HEK293 (cell line): ENCODE measurements around the gene STX4.

ENCODE experiments used
- CTCF ChIA-PET: fragments of 350-600 bp; formaldehyde crosslinking; extraction: SDS; loops from one replicate; lab custom pipeline; 2021; ENCODE audit warnings: antibody characterized with exemption; lab: Yijun Ruan, JAX
- POLR2A ChIA-PET: fragments of 300-600 bp; formaldehyde crosslinking; extraction: SDS; loops from one replicate; lab custom pipeline; 2020; ENCODE audit warnings: antibody characterized with exemption, inconsistent platforms; lab: Yijun Ruan, JAX
- H3K27ac ChIP-seq: fragments of 200-500 bp; sonication (Bioruptor generic); 2 replicates; pipeline ENCODE4 v1.5.1; 2014; ENCODE audit warnings: low read depth, low read length, control low read depth, inconsistent platforms; ENCODE audit errors: extremely low read depth
- H3K36me3 ChIP-seq, 2 experiments: fragments of 200-500 bp in 1 of 2; sonication (Bioruptor generic) in 1 of 2; 1 replicate in 1 of 2; 2 replicates in 1 of 2; pipeline ENCODE4 v1.5.1; 2014 to 2017; ENCODE audit warnings: inconsistent platforms in 2 of 2, low read length in 2 of 2; ENCODE audit not compliant: control insufficient read depth in 2 of 2, insufficient read depth in 1 of 2
- H3K4me1 ChIP-seq: fragments of 200-500 bp; sonication (Bioruptor generic); 2 replicates; pipeline ENCODE4 v1.5.1; 2014; ENCODE audit warnings: mild to moderate bottlenecking, low read length, inconsistent platforms; ENCODE audit not compliant: control insufficient read depth, insufficient read depth
- H3K4me3 ChIP-seq: 2 replicates; pipeline ENCODE4 v1.5.1; 2011; ENCODE audit warnings: low read depth, mild to moderate bottlenecking, control low read depth, low read length, moderate library complexity
- H3K9me3 ChIP-seq: fragments of 200-500 bp; sonication (Bioruptor generic); 2 replicates; pipeline ENCODE4 v1.5.1; 2014; ENCODE audit warnings: low read depth, low read length, inconsistent platforms; ENCODE audit not compliant: control insufficient read depth, insufficient read depth
- MYNN ChIP-seq: fragments of 450-650 bp; formaldehyde crosslinking; IDR thresholded peaks from 2 replicates; pipeline ENCODE4 v1.5.1; 2016; ENCODE audit warnings: missing biosample characterization, missing genetic modification characterization, borderline replicate concordance
- REST ChIP-seq: fragments of 450-650 bp; formaldehyde crosslinking; IDR thresholded peaks from 2 replicates; pipeline ENCODE4 v1.5.1; 2016; ENCODE audit warnings: missing biosample characterization, missing genetic modification characterization
- ZBTB17 ChIP-seq: fragments of 450-650 bp; formaldehyde crosslinking; IDR thresholded peaks from 2 replicates; pipeline ENCODE4 v1.5.1; 2016; ENCODE audit warnings: missing biosample characterization, missing genetic modification characterization
- ZEB2 ChIP-seq: fragments of 450-650 bp; formaldehyde crosslinking; IDR thresholded peaks from 2 replicates; pipeline ENCODE4 v1.5.1; 2016; ENCODE audit warnings: missing biosample characterization, missing genetic modification characterization
- ZFP37 ChIP-seq: fragments of 450-650 bp; formaldehyde crosslinking; IDR thresholded peaks from 2 replicates; pipeline ENCODE4 v1.5.1; 2016; ENCODE audit warnings: missing biosample characterization, missing genetic modification characterization
- ZFP41 ChIP-seq: fragments of 450-650 bp; formaldehyde crosslinking; IDR thresholded peaks from 2 replicates; pipeline ENCODE4 v1.5.1; 2016; ENCODE audit warnings: missing biosample characterization, missing genetic modification characterization, borderline replicate concordance
- ZIC2 ChIP-seq: fragments of 450-650 bp; formaldehyde crosslinking; IDR thresholded peaks from 2 replicates; pipeline ENCODE4 v1.5.1; 2016; ENCODE audit warnings: missing biosample characterization, missing genetic modification characterization
- ZNF302 ChIP-seq: fragments of 450-650 bp; formaldehyde crosslinking; IDR thresholded peaks from 2 replicates; pipeline ENCODE4 v1.5.1; 2016; ENCODE audit warnings: missing biosample characterization, missing genetic modification characterization, low read depth
- ZNF350 ChIP-seq: fragments of 450-650 bp; formaldehyde crosslinking; IDR thresholded peaks from 2 replicates; pipeline ENCODE4 v1.5.0; 2017; ENCODE audit warnings: missing biosample characterization, mild to moderate bottlenecking, missing genetic modification characterization
- ZNF366 ChIP-seq: fragments of 450-650 bp; formaldehyde crosslinking; conservative IDR thresholded peaks from 2 replicates; pipeline ENCODE4 v1.5.1; 2016; ENCODE audit warnings: missing biosample characterization, missing genetic modification characterization
- ZNF394 ChIP-seq: fragments of 450-650 bp; formaldehyde crosslinking; IDR thresholded peaks from 2 replicates; pipeline ENCODE4 v1.5.1; 2016; ENCODE audit warnings: missing biosample characterization, missing genetic modification characterization, mild to moderate bottlenecking, moderate library complexity, borderline replicate concordance
- ZNF416 ChIP-seq: fragments of 450-650 bp; formaldehyde crosslinking; IDR thresholded peaks from 2 replicates; pipeline ENCODE4 v1.5.1; 2016; ENCODE audit warnings: missing biosample characterization, missing genetic modification characterization
- ZNF529 ChIP-seq: fragments of 450-650 bp; formaldehyde crosslinking; IDR thresholded peaks from 2 replicates; pipeline ENCODE4 v1.5.1; 2017; ENCODE audit warnings: missing genetic modification characterization, missing biosample characterization; ENCODE audit not compliant: insufficient replicate concordance
- ZNF596 ChIP-seq: fragments of 450-650 bp; IDR thresholded peaks from 2 replicates; pipeline ENCODE4 v1.5.0; 2018; ENCODE audit warnings: missing biosample characterization, mild to moderate bottlenecking, missing genetic modification characterization, moderate library complexity
- ZNF600 ChIP-seq: fragments of 450-650 bp; formaldehyde crosslinking; IDR thresholded peaks from 2 replicates; pipeline ENCODE4 v1.5.1; 2016; ENCODE audit warnings: missing biosample characterization, missing genetic modification characterization
- ZNF747 ChIP-seq: fragments of 450-650 bp; formaldehyde crosslinking; IDR thresholded peaks from 2 replicates; pipeline ENCODE4 v1.5.1; 2016; ENCODE audit warnings: missing biosample characterization, missing genetic modification characterization
- ZNF777 ChIP-seq: fragments of 450-650 bp; formaldehyde crosslinking; IDR thresholded peaks from 2 replicates; pipeline ENCODE4 v1.5.1; 2017; ENCODE audit warnings: missing biosample characterization, missing genetic modification characterization, borderline replicate concordance
- TF ChIP-seq, protein P1 (sequence below): fragments of 450-650 bp; formaldehyde crosslinking; IDR thresholded peaks from 2 replicates; pipeline ENCODE4 v1.5.1; 2016; ENCODE audit warnings: missing biosample characterization, missing genetic modification characterization
- TF ChIP-seq, protein P2 (sequence below): fragments of 450-650 bp; formaldehyde crosslinking; IDR thresholded peaks from 2 replicates; pipeline ENCODE4 v1.5.1; 2017; ENCODE audit warnings: missing biosample characterization, missing genetic modification characterization

Gene STX4

DNA sequence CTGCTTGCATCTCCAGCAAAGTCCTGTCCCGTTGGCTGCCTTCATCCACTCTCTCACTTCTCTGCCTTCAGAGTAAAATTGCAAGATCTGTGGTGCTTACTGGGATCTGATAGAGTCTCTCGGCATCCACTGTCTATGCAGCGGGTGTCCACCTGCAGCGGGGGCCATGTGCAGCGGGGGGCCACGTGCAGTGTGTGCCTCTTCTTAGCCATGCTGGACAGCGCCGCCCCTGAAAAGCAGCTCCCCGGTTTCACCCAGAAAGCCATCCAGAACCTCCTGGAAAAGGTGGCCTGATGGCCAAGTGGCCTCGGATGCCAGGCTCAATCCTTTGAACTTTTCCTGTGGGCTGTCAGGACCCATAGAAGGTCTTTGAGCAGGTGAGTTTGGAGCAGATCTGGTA lies 9.5 kb downstream of the STX4 start:
- POLR2A ChIA-PET = interaction anchor here (1.5 kb wide), 1 partner anchor 31 kb away, joined by 4 read pairs; the partner anchor contains the start of genes ZNF646 and ZNF668
- Histone ChIP-seq H3K36me3 (peaks cover 0 to 43% of the 10 kb centered on the region in 2 experiments; a peak in 2 of 3 replicates), H3K9me3 (no peaks in the 10 kb centered on the region)
- CTCF ChIA-PET = interaction anchor here (0.6 to 2.1 kb wide), 4 partner anchors 53 to 1195 kb away, joined by 3 to 8 read pairs (median 4); partner anchors contain the start of gene HSD3B7
- TF ChIP-seq REST (peak; percentile 88), ZNF302 (tag by site-specific recombination) (no peak)
- TF ChIP-seq, all 188 proteins: peak for 1
- Histone ChIP-seq H3K4me1 (no peaks in the 10 kb centered on the region), H3K4me3 (no peak overlapping the region), H3K27ac (no peak overlapping the region)

GRCh38 chr16:31043352-31043751 lies 10.0 kb downstream of the STX4 start:
- CTCF ChIA-PET = interaction anchor here (1.4 kb wide), 1 partner anchor 52 kb away, joined by 8 read pairs; no protein-coding TSS in a partner anchor
- peaks cover 0 to 38% of the 10 kb centered on the region in 2 experiments; a peak in 2 of 3 replicates for H3K36me3 ChIP-seq
- H3K9me3 ChIP-seq = no peaks in the 10 kb centered on the region
- POLR2A ChIA-PET = interaction anchor here (0.8 kb wide), 1 partner anchor 164 kb away, joined by 3 read pairs; no protein-coding TSS in a partner anchor
- H3K4me3 ChIP-seq = no peak overlapping the region
- H3K4me1 ChIP-seq = no peaks in the 10 kb centered on the region
- TF ChIP-seq ZIC2 (tag by site-specific recombination) (no peak), ZNF529 (tag by site-specific recombination) (no peak), ZNF600 (peak; percentile 65; the same call in 1 of the 2 replicates), ZBTB17 (0 out of 2 replicates have a peak, but pooled peaks have one; percentile 43), ZEB2 (no peak), ZNF777 (tag by site-specific recombination) (no peak)
- no peak overlapping the region for H3K27ac ChIP-seq

- H3K36me3 ChIP-seq = peaks cover 0 to 32% of the 10 kb centered on the region in 2 experiments; a peak in 2 of 3 replicates
- TF ChIP-seq, protein P1, sequence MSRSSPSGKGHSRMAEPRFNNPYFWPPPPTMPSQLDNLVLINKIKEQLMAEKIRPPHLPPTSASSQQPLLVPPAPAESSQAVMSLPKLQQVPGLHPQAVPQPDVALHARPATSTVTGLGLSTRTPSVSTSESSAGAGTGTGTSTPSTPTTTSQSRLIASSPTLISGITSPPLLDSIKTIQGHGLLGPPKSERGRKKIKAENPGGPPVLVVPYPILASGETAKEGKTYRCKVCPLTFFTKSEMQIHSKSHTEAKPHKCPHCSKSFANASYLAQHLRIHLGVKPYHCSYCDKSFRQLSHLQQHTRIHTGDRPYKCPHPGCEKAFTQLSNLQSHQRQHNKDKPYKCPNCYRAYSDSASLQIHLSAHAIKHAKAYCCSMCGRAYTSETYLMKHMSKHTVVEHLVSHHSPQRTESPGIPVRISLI (tag by site-specific recombination) = peak; percentile 66; the same call in 1 of the 2 replicates
- TF ChIP-seq ZNF747 (tag by site-specific recombination) = no peak
- TF ChIP-seq, all 188 proteins: peak for 1
- ChIA-PET CTCF (no interaction called here), POLR2A (interaction anchor here (0.8 kb wide), 1 partner anchor 163 kb away, joined by 3 read pairs; no protein-coding TSS in a partner anchor)
- Histone ChIP-seq H3K4me3 (no peak overlapping the region), H3K4me1 (no peaks in the 10 kb centered on the region), H3K27ac (no peak overlapping the region), H3K9me3 (no peaks in the 10 kb centered on the region)
Measured at GRCh38 chr16:31043898-31044481, 10.6 kb downstream of the STX4 start.

- Histone ChIP-seq H3K36me3 (no peaks in the 10 kb centered on the region), H3K4me3 (no peak overlapping the region), H3K4me1 (no peaks in the 10 kb centered on the region), H3K27ac (no peak overlapping the region), H3K9me3 (no peaks in the 10 kb centered on the region)
- CTCF ChIA-PET = interaction anchor here (0.5 to 0.9 kb wide), 6 partner anchors 21 to 680 kb away, joined by 3 to 4 read pairs (median 3); no protein-coding TSS in a partner anchor
- POLR2A ChIA-PET = no interaction called here
- TF ChIP-seq ZNF366 (tag by site-specific recombination) (no peak), ZNF596 (tag by site-specific recombination) (no peak), ZNF350 (no peak), ZNF394 (no peak), ZFP37 (tag by site-specific recombination) (no peak), ZFP41 (tag by site-specific recombination) (no peak), ZNF600 (no peak), MYNN (no peak), ZNF416 (tag by site-specific recombination) (no peak)
- TF ChIP-seq, protein P2, sequence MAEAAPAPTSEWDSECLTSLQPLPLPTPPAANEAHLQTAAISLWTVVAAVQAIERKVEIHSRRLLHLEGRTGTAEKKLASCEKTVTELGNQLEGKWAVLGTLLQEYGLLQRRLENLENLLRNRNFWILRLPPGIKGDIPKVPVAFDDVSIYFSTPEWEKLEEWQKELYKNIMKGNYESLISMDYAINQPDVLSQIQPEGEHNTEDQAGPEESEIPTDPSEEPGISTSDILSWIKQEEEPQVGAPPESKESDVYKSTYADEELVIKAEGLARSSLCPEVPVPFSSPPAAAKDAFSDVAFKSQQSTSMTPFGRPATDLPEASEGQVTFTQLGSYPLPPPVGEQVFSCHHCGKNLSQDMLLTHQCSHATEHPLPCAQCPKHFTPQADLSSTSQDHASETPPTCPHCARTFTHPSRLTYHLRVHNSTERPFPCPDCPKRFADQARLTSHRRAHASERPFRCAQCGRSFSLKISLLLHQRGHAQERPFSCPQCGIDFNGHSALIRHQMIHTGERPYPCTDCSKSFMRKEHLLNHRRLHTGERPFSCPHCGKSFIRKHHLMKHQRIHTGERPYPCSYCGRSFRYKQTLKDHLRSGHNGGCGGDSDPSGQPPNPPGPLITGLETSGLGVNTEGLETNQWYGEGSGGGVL (tag by site-specific recombination) = no peak
Measured at GRCh38 chr16:31050280-31051030, 17.1 kb downstream of the STX4 start.
